DOHH2 (cell line): ENCODE results near the gene B4GALT3.

Experiments used
- EZH2phosphoT487 ChIP-seq: fragments of 200-600 bp; sonication (generic); IDR thresholded peaks from 2 replicates; pipeline ENCODE4 v1.6.1; 2017; ENCODE audit warnings: borderline replicate concordance, mild to moderate bottlenecking, antibody characterized with exemption, low read length, moderate library complexity, mixed read lengths
- TF ChIP-seq, protein P1 (sequence below): fragments of 200-600 bp; sonication (generic); IDR thresholded peaks from one replicate; pipeline ENCODE4 v1.5.1; 2014; ENCODE audit warnings: antibody characterized with exemption, mild to moderate bottlenecking, low read depth, low read length; ENCODE audit not compliant: poor library complexity, severe bottlenecking

DNA sequence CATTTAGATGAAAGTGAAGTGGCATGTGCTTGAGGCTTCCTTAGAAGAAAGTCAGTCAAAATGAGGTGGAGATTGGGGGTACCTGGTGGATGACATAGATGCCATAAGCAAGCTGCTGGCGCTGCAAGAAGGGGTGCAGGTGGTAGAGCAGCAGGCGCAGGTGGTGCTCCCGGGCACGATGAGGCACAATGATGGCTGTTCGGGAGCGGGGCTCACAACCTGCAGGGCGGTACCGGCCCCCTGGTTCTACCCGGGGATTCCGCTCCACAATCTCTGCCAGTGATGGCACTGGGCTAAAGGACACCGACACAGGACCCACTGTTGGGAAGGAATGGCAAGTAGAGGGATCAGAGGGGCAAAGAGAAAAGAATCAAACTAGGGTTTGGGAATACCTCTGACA lies 2.4 kb downstream of the B4GALT3 start:
- TF ChIP-seq, protein P1, sequence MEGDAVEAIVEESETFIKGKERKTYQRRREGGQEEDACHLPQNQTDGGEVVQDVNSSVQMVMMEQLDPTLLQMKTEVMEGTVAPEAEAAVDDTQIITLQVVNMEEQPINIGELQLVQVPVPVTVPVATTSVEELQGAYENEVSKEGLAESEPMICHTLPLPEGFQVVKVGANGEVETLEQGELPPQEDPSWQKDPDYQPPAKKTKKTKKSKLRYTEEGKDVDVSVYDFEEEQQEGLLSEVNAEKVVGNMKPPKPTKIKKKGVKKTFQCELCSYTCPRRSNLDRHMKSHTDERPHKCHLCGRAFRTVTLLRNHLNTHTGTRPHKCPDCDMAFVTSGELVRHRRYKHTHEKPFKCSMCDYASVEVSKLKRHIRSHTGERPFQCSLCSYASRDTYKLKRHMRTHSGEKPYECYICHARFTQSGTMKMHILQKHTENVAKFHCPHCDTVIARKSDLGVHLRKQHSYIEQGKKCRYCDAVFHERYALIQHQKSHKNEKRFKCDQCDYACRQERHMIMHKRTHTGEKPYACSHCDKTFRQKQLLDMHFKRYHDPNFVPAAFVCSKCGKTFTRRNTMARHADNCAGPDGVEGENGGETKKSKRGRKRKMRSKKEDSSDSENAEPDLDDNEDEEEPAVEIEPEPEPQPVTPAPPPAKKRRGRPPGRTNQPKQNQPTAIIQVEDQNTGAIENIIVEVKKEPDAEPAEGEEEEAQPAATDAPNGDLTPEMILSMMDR, result no peak
- TF ChIP-seq EZH2phosphoT487, result no peak
